ENCODE measurements around the gene FCHSD1.
"Not testable (repeated sequence)": the region's sequence is repeated elsewhere in the genome, so short reads cannot be mapped to it uniquely, and the experiment has no call there.

FCHSD1 gene

GRCh38 chr5:141615991-141616720 is 35.1 kb downstream of the FCHSD1 start:
- DNase-seq: no peak

- DNase-seq: no peak
These were observed 37.9 kb downstream of the FCHSD1 start for GRCh38 chr5:141613344-141613743.

DNA sequence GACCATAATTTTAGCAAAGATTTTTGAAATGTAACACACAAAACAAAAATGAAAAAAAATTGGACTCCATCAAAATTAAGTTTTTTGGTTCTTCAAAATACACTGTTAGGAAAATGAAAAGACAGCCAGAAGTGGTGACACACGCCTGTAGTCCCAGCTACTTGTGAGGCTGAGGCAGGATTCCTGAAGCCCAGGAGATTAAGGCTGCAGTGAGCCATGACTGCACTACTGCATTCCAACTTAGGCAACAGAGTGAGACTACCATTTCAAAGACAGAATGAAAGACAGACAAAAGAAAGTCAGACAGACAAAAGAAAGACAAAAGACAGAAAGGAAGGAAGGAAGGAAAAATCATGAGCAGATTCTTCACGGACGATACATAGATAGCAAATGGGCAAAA is 39.9 kb downstream of the FCHSD1 start:
- DNase-seq: no peak

GRCh38 chr5:141609921-141610320 is 41.3 kb downstream of the FCHSD1 start:
- not testable (repeated sequence) for DNase-seq

- no peak for DNase-seq
These were observed 42.2 kb downstream of the FCHSD1 start for GRCh38 chr5:141609044-141609443.

DNA sequence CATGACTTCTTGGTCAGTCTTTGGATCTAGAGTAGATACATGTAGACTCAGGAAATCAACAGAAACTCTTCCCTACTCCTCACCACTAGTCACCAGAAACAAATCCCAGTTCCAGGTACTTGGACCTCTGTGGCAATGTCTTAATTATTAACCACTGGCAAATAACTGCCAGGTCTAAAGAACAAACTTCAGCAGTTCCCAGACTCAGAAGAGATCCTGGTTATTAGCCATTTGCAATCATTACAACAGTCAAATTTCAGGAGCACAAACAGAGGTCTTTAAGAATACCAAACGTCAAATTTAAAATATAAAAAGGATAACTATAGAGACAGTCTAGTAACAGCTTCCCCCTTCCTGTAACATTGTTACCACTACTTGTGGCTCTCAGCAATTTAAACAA is 42.7 kb downstream of the FCHSD1 start:
- DNase-seq: no peak

DNA sequence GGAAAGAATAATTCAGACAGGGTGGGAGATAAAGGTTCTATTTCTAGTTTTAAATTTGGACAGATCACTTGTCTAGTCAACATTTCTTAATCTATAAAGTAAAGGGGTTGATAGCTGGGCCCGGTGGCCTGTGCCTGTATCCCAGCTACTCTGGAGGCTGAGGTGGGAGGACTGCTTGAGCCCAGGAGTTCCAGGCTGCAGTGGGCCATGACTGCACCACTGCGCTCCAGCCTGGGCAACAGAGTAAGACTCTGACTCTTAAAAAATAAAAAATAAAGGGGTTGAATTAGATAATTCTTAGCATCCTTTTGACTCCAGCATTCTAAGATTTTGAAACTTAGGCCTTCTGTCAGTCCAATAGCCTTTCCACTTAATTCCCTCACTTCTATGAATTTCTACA is 43.2 kb downstream of the FCHSD1 start:
- no peak for DNase-seq

- no peak for DNase-seq
These were observed 45.5 kb downstream of the FCHSD1 start for GRCh38 chr5:141605523-141606277.

DNA sequence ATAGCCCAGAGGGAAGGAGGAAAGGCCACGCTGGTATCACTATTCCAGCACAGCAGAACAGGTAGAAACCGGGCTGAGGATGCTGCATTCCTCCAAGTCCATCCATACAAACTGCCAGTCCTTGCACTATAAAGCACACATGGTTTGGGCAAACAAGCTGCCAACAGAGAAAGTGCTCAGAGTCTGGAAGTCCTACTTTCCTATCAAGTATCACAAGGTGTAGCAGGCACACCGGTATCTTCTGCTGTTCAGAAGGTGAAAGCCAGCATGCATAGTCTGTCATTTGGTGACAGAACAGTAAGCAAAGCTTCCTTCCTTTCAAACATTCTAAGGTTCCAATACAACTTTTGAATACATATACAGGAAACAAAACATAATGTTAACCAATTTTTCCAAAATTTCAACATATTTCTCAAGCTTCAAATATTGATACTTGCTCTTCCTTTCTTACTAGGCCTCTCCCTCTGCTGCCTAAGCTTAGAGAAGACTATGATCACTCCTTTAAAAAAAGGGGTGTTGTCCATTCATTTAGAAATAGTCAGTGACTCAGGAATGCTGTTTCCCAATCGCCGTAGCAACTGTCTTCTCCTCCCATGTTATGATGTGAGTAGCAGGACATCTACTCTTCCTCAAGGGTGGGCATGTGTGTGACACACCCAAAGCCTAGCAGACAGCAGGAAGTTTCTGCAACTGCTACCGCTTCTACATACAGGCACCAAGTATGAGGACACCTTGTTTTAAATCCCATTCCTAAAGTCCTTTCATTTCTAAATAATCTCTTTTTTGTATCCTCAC is 47.1 kb downstream of the FCHSD1 start:
- no peak for DNase-seq

- no peak for DNase-seq
These were observed 48.6 kb downstream of the FCHSD1 start for GRCh38 chr5:141602606-141603005.

DNA sequence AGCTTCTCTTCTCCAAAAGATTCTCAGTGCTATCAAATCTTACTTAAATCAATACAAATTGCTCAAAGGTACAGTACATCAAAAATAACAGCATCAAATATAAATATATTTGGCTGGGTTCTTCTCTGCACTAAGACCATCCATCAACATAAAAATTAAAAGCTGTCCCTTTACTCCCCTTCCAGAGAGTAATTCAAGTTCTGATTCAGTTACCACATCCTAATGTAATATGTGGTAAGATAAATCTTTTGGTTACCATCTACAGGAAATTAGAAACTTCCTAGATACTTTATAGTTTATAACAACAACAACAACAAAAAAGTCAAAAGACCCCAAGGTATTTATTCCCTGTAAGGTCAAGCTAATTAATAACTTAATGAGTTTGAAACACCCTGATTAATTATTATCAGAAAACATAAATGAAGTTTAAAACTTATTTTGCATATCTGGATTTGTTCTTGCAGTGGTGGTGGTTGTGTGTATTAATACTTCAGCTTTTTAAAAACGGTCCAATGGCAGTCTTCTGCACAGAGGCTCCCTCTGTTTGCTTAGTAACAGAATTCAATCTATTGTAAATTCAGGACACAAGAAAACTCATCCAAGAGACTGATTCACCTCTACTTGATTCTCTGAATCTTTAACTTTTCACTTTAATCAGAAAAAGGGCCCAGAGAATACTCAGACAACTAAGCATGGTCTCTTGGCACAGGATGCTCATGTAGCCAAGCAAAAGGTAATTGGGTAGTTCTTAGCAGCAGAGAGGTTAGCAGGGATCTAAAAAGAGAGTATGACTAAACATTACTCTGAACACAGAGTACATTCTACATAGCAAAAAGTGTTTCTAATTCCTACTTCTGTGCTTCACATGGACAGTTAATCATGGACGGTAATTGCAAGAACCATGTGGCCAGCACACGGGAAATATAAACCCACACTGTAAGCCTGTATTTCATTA is 52.5 kb downstream of the FCHSD1 start:
- DNase-seq: no peak

DNA sequence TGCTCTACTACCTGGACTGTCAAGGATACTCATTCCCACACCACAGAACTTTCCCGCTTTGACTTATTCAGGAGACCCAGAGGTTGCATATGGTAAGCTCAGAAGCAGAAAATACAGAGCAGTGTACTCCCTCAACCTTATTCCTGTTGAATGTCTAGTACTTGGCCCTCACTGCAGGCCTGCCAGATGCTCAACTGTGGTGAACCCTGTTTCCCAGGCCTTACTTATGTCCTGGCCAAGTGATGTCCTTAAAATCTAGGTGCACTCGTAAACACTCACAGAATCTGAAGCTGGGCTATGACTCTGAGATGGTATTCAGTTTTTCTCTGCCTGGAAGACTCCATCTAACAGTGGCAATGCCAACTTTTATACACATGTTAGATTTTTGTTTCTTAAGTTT is 53.4 kb downstream of the FCHSD1 start:
- DNase-seq: no peak

- DNase-seq: no peak
These were observed 53.8 kb downstream of the FCHSD1 start for GRCh38 chr5:141597394-141597793.

GRCh38 chr5:141596867-141597266 is 54.4 kb downstream of the FCHSD1 start:
- DNase-seq: no peak

DNA sequence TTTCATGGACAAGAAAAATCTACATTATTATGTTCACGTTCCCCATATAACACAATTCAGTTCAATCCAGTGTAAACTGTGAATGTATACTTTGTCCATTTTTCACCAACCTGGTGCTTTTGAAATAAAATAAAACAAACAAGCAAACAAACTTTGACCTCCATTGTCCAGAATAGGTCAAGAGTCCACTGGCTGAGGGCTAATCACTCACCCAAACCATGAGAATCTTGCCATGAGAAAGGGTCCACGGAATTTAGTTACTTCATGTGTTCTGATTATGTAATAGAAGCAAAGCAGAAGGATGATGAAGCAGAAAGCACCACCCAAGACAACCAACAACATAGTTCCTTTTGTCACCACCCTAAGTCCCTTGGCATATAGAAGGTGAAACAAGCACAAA is 61.1 kb downstream of the FCHSD1 start:
- DNase-seq: no peak

Data from activated gamma-delta T cell (primary cell).